Hematopoietic multipotent progenitor cell treated with erythropoietin and hydrocortisone succinate and interleukin-3 and kit ligand, for 8 days (in vitro differentiated cells): ENCODE data around the gene SSPN.

Experiments used
- DNase-seq: peaks from one replicate; pipeline ENCODE4 v3.0.0-alpha.2; 2015

SSPN gene

DNA sequence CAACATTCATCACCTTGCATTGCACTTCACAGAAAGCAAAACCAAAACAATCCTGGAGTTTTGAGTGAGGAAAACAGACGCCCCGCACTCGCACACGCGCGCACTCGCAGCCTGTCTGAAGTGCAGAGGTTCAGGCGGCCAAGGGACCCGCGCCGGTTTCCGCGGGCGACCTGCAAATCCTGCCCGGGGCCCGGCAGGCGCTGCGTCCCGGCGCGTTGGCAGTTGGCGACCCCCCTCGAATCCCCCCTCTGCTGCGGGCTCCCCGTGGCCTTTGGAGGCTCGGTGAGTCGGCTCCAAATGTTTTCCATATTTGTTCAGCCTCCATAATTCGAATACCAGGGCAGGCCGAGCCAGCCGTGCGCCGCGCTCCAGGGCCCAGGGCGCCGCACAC, at the start of gene SSPN:
Gene SSPN (plus strand): TSS at position 324 of the 391 bp plus-strand sequence. CDS start 100 bp downstream, outside the sequence.
- no peak for DNase-seq

DNA sequence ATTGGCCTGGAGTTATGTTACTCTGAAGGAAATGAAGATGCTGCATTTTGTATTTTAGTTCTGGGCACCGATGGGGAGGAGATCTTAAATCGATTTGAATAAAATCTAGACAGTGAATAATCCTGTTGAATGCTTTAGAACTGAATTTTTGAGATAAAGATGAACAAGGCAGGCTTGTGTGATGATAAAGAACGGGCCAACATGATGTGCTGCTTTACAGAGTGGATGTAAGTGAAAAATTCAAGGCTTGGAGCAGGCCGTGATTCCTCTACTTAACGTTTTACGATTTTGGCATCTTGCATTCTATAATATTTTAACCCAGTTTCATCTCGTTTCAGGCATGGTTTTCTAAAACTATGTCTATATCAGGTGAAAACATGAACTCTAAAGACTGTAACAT, 47.1 kb upstream of the SSPN start:
- no peak for DNase-seq

GRCh38 chr12:26149968-26150500, 45.3 kb upstream of the SSPN start:
- DNase-seq: no peak

GRCh38 chr12:26150736-26151450, 44.5 kb upstream of the SSPN start:
- no peak for DNase-seq

- DNase-seq: no peak
These were observed 42.8 kb upstream of the SSPN start for GRCh38 chr12:26152507-26153102.

GRCh38 chr12:26153421-26154154, 41.8 kb upstream of the SSPN start:
- DNase-seq: no peak

DNA sequence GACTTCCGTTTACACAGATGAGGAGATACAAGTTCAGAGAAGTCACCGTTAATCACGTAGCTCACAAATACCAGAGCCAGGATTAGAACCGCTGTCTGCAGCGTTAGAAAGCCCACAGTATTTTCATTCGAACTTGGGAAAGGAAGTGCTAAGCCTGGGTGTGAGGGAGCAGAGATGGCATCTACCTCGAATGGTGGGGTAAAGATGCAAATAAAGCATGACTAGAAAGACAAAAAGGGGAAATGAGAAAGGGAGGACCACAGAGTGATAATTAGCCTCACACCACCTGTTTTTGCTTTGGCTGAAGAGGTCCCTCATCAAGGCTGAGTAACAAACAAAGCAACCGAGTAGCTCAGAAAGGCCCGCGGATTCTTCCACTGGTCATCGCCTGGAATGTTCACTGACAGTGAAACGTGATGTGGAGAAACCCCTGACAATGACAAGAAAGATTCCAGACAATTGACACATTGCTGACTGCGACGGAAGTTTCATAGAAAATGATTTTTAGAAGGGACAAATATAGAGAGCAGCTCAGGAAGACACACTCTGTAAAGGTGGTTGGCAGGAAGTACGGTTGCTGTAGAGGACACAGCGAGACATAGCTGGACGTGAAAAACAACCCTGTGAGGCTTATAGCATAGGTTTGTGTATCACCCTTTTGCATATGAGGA, 39.0 kb upstream of the SSPN start:
- DNase-seq: no peak

GRCh38 chr12:26157001-26157400, 38.4 kb upstream of the SSPN start:
- DNase-seq: no peak

GRCh38 chr12:26158078-26158764, 37.2 kb upstream of the SSPN start:
- no peak for DNase-seq

GRCh38 chr12:26162174-26162573, 33.2 kb upstream of the SSPN start:
- no peak for DNase-seq

- DNase-seq: no peak
These were observed 32.5 kb upstream of the SSPN start for GRCh38 chr12:26162905-26163304.

DNA sequence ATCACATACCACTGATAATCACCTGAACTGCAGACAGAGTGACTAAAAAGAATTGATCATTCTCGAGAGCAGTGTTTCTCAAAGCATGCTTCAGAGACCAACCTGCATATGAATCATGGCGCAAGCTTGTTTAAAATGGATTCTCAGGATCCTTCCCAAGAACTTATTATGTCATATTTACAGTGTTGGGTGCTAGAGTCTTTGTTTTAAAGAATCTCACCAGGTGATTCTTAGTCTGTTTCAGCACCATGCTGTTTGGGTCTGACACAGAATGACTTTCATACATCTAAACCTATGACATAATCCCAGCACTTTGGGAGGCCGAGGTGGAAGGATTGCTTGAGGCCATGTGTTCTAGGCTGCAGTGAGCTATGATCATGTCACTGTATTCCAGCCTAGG, 31.3 kb upstream of the SSPN start:
- no peak for DNase-seq

DNA sequence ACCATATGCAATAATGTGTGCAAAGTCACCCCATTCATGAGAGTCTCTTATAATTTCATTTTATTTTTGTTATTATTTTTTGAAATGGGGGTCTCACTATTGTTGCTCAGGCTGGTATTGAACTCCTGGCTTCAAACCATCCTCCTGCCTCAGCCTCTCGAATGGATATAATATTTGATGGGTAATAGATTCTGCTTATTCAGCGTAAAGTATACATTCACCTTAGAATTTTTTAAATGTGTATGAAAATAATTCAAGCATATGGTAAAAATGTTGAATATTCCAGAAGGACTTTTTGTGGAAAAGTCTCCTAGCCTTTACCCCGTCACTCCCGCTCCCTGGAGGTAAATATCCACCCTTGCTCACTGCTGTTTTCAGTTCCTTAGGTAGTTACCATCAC, 23.4 kb upstream of the SSPN start:
- DNase-seq: no peak

GRCh38 chr12:26172539-26172938, 22.8 kb upstream of the SSPN start:
- no peak for DNase-seq

- DNase-seq: no peak
These were observed 22.3 kb upstream of the SSPN start for GRCh38 chr12:26172946-26173552.

DNA sequence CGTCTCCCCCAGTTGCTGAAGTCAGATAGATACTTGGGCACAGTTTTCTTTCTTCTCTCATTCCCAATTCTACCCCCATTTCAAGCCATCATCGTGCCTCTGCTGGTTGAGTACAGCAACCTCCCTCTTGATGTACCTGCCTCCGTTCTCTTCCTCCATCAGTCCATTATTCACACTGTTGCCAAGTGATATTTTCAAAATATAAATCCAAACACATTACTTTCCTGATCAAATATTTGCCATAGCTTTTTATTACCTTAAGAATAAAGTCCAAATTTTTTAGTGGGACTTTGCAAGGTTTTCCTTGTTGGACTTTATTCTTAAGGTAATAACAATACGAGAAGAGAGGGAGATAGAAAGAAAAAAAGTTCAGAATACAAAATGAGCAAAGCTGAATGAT, 18.6 kb upstream of the SSPN start:
- no peak for DNase-seq

DNA sequence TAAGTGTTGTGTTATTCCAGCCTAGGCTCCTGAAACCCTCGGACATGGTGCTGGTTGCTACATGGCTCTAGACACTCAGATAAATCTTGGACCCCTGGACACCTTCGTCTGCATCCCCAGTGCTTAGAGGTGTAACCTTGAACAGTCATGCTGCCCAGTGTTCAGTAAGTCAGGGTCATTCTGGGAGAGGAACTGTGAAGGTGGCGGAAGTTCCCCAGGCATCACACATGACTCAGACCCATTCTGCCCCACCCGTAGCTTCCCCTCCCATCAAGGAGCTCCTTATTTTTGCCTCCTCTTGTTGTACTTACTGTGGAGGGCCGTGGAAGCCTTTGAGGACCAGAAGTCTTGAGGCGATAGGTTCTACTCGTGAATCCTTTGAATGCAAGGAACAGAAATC, 18.1 kb upstream of the SSPN start:
- DNase-seq: no peak

DNA sequence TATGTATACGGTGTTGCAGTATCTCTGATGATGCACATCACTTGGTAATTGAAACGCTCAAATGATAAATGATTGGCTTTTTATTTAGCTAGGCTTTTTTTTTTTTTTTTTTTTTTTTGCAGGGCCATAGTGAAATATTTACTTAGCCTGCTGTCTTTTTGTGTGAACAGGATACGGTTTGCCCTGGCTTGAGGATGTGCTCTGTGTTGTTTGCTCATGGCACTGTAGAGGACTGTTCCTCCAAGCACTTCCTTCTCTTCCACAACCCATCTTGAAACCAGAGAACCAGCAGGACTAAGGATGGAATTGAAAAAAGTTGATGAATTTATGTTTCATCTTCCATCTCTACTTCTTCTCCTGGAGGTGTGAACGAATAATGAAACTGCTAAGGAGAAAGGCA, 15.5 kb upstream of the SSPN start:
- DNase-seq: no peak

DNA sequence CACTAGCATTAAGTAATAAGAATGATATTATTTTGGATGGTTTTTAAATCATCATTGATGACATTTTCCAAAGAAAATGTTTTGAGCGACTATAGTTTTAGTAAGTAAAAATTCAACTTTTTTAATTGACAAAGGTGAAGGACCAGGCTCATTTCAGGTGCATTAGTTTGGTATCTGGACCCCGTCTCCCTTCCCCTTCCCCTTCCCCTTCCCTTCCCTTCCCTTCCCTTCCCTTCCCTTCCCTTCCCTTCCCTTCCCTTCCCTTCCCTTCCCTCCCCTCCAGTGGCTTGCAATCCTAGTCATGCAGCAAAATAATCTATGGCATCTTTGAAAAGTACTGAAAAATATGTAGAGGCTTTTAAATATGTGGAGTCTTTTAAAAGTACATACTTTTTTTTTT, 13.0 kb upstream of the SSPN start:
- no peak for DNase-seq

DNA sequence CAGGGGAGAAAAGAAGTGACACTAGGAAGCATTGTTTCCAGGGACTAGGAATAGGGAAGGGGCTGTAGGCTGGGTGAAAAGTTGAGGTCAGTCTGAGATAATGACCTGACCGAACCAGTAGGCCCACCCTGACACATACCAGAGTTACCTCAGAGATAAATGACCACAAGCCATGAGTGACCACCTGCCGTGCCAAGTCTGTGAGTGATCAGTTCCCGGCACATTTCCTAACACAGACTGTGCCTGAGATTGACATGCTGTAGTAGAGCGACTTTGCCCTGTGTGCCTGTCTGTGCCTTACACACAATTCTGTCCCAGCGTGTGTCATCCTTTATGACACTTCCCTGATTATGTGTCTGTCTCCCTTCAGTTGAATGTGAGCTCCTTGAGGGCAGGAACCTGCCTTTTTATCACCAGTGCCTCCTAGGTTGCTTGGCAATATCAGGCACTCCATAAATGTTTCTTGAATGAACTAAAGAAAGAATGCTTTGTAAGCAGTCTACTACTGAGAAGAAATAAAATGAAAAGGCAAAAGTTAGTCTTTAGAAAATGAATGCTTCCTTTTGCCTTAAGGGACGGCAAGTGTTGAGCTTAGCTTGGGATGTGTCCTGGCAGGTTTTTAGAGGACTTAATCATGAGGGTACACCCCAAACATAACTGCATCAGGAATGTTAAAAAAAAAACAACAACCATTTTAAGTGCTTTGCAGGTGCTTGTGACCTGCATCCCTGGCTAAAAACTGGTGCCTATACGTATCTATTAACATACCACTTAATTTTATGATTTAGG, 9.6 kb upstream of the SSPN start:
- DNase-seq: no peak

- no peak for DNase-seq
These were observed 8.2 kb upstream of the SSPN start for GRCh38 chr12:26187014-26187798.
